Midbrain (tissue), 1 donor: ENCODE data around the gene GNL3.
"Not testable (repeated sequence)": the region's sequence is repeated elsewhere in the genome, so short reads cannot be mapped to it uniquely, and the experiment has no call there.

Experiments
- DNase-seq: peaks from one replicate; lab custom pipeline; 2025; lab: John Stamatoyannopoulos, UW

GNL3 gene

DNA sequence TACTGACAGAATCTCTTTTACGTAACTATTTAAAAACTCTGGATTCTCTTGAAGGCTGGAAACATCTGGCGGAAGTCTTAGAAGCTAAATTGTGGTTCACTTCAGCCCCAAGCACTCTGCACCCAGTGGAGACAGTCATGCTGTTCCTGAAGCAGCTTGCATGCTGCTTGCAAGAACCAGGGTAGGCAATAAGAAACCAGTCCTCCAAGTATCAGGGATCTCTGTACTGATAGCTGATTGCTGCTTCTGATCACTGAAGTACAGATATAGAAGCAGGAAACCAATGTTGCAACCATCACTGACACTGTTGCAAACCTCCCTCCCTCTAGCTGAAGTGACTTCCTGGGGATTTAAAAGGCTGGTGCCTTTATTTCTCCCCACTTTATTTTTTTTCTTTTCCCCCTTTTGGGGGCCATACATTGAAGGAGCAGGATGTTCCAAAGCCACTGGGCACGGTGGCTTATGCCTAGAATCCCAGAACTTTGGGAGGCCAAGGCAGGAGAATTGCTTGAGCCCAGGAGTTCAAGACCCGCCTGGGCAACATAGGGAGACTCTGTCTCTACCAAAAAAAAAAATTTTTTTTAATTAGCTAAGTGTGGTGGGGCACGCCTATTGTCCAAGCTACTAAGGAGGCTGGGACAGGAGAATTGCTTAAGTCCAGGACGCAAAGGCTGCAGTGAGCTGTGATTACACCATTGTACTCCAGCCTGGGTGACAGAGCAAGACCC is 35.3 kb downstream of the GNL3 start:
- peak; percentile 14 for DNase-seq

DNA sequence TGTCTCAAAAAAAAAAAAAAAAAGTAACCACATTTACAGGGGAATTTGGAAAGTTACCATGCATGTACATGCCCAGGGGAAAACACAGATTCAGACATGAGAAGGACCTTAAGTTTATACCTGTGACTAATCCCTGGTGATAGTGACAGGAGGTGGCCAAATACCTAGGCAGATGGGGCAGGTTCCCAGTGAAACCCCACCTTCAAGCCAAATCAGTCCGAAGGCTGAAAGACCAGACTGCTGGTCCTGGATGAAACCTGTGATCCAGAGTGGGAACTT is 35.8 kb downstream of the GNL3 start:
- DNase-seq = no peak

GRCh38 chr3:52722491-52722890 is 36.7 kb downstream of the GNL3 start:
- no peak for DNase-seq

DNA sequence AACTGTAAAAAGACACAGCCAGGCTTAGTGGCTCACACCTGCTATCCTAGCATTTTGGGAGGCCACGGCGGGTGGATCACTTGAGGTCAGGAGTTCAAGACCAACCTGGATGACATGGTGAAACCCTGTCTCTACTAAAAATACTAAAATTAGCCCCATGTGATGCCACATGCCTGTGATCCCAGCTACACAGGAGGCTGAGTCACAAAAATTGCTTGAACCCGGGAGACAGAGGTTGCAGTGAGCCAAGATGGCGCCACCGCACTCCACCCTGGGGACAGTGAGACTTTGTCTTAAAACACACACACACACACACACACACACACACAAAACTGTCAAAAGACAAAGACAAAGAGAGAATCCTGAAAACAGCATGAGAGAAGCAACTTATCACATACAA is 38.1 kb downstream of the GNL3 start:
- DNase-seq = no peak

GRCh38 chr3:52724511-52724910 is 38.7 kb downstream of the GNL3 start:
- DNase-seq = no peak

GRCh38 chr3:52728753-52729152 is 42.9 kb downstream of the GNL3 start:
- DNase-seq = not testable (repeated sequence)

GRCh38 chr3:52730681-52731080 is 44.8 kb downstream of the GNL3 start:
- DNase-seq = no peak

DNA sequence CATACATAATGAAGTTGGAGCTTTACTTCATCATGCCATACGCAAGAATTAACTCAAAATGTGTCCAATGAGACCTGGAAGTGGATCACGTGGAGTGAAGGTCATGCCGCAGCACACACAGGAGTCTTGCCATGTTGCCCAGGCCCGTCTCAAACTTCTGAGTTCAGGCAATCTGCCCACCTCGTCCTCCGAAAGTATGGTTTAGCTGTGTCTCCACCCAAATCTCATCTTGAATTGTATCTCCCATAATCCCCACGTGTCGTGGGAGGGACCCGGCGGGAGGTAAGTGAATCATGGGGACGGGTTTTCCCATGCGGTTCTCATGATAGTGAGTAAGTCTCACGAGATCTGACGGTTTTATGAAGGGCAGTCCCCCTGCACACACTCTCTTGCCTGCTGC is 45.8 kb downstream of the GNL3 start:
- DNase-seq = no peak

DNA sequence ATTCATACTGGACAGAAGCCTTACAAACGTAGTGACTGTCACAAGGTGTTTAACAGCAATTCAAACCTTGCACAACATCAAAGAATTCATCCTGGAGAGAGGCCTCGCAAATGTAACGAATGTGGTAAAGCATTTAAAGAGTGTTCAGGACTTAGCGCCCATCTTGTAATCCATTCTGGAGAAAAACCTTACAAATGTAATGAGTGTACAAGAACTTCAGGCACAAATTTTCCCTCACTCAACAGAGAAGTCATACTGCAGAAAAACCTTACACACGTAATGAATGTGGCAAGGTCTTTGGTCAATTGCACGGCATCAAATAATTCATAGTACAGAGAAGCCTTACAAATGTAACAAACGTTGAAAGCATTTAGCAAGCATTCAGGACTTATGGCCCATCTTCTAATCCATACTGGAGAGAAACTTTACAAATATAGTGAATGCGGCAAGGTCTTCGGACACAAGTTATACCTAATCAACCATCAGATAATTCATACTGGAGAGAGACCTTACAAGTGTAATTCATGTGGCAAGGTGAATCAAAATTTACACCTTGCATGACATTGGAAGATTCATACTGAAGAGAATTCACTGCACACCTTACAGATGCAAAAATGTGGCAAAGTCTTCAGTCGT is 47.5 kb downstream of the GNL3 start:
- no peak for DNase-seq

GRCh38 chr3:52739730-52740129 is 53.9 kb downstream of the GNL3 start:
- no peak for DNase-seq

DNA sequence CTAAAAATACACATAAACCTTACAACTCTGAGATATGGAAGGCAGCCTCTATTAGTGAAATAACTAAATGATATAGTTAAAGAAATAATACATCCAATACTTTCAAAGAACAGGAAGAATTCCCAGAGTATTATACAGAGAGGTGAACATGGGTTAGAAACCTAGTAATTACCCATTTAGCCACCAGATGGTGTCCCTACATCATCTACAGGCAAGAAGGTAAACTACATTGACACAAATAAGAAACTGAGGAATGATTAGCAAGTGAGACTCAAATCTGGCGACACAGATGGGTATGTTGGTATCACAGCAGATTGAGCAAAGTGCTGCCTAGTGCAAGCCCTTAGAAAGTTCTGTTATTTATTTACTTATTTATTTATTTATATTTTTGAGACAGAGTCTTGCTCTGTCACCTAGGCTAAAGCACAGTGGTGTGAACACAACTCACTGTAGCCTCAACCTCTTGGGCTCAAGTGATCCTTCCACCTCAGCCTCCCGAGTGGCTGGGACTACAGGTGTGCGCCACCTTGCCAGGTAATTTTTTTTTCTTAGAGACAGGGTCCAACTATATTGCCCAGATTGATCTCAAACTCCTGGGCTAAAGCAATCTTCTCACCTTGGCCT is 56.7 kb downstream of the GNL3 start:
- peak; percentile 9 for DNase-seq

DNA sequence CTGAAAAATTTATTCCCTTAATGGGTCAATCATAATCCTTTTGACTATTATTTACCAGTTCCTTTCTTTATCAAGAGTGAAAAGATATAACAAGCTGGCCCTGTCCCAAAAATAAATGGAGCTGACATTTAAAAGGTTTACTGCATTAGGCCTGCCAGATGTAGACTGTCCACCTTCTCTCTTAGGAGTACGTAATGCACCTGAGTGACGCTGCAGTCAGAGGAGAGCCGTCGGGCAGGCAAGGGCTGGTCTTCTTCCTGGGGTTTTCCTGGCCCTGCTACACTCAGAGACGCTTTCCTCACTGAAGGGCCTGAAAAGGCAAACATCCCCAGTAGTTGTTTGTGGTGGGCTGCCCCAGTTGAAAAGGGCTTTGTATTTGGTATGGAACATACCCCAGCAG is 57.3 kb downstream of the GNL3 start:
- DNase-seq = no peak

DNA sequence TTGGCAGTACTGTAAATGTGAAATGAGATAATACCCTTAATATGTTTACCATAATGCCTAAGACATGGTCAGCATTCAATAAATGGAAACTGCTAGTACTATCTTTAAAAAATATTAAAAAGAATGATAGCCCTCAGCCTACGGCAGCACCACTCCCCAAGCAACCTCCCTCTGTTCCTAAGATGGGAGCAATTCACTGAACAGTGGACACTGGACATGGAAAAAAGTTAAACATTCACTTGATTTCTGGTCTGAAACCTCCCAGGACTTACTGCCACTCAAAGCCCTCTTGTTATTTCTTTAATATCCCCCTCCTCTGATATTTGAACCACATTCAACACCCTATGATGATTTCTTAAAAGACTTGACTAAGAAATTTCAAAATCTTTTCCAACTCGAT is 57.9 kb downstream of the GNL3 start:
- DNase-seq = no peak
